ENCODE measurements around the gene TFCP2L1. TPM values are rescaled to one million over a fixed set of nuclear protein-coding genes. Genes with fewer than 3 reads are reported as not detected.

TFCP2L1 gene
- total and polyA plus RNA-seq, 4 donors = 0.06 to 1.5 (median 0.36) TPM

- no peak for DNase-seq (ENCODE audit: low spot score)
- peaks cover 0 to 4% (median 2%) of the 10 kb centered on the region in 4 donors for H3K4me1 ChIP-seq (ENCODE audit: control insufficient read depth in 4 of 4, insufficient read depth in 4 of 4, low read length in 3 of 4)
- 92% methylated on average over 6 of the region's 6 CpGs for WGBS
- no peaks in the 10 kb centered on the region for H3K9me3 ChIP-seq (ENCODE audit: control insufficient read depth in 4 of 4, low read length in 3 of 4)
- no peaks in the 10 kb centered on the region for H3K36me3 ChIP-seq (ENCODE audit: control insufficient read depth in 4 of 4, insufficient read depth in 3 of 4, low read depth in 1 of 4, low read length in 3 of 4)
- H3K4me3 ChIP-seq (ENCODE audit: low read depth in 1 of 3, low read length in 3 of 3) = no peak overlapping the region
- H3K27me3 ChIP-seq (ENCODE audit: control insufficient read depth in 4 of 4, insufficient read depth in 4 of 4, low read length in 3 of 4) = no peaks in the 10 kb centered on the region
- no peak for TF ChIP-seq CTCF (IDR thresholded peaks at IDR 0.05; ENCODE audit: low read depth, low read length, missing input control)
- no peak for TF ChIP-seq HNF4A (conservative IDR thresholded peaks at IDR 0.05)
- TF ChIP-seq TAF1 (conservative IDR thresholded peaks at IDR 0.05) = no peak
- no peak for TF ChIP-seq FOXA2 (IDR thresholded peaks at IDR 0.05)
- TF ChIP-seq MAX (IDR thresholded peaks at IDR 0.05) = no peak
- no peak for TF ChIP-seq NR2F2 (IDR thresholded peaks at IDR 0.05)
- TF ChIP-seq FOXA1 (IDR thresholded peaks at IDR 0.05) = no peak
- TF ChIP-seq RXRA (IDR thresholded peaks at IDR 0.05) = no peak
- TF ChIP-seq REST (IDR thresholded peaks at IDR 0.05) = no peak
- no peak for TF ChIP-seq YY1 (IDR thresholded peaks at IDR 0.05)
- TF ChIP-seq ATF3 (IDR thresholded peaks at IDR 0.05) = no peak
- no peak for TF ChIP-seq JUND (IDR thresholded peaks at IDR 0.05)
- TF ChIP-seq ZBTB33 (IDR thresholded peaks at IDR 0.05) = no peak
- TF ChIP-seq EGR1 (IDR thresholded peaks at IDR 0.05; ENCODE audit: low read depth in 2 of 2) = no peak
- no peak for TF ChIP-seq RAD21 (IDR thresholded peaks at IDR 0.05)
- no peak overlapping the region for H3K27ac ChIP-seq (ENCODE audit: low read depth in 1 of 2, low read length in 2 of 2)
- no peak overlapping the region for H3K9ac ChIP-seq (ENCODE audit: low read depth in 1 of 2, low read length in 2 of 2)
Measured at GRCh38 chr2:121329786-121330185, 44.8 kb upstream of the TFCP2L1 start.

- H3K9ac ChIP-seq (ENCODE audit: low read depth in 1 of 2, low read length in 2 of 2) = no peak overlapping the region
- no peak overlapping the region for H3K4me3 ChIP-seq (ENCODE audit: low read depth in 1 of 3, low read length in 3 of 3)
- TF ChIP-seq TAF1 (conservative IDR thresholded peaks at IDR 0.05) = no peak
- DNase-seq (ENCODE audit: low spot score) = no peak
- WGBS = 87% methylated on average over 8 of the region's 8 CpGs
- H3K36me3 ChIP-seq (ENCODE audit: control insufficient read depth in 4 of 4, insufficient read depth in 3 of 4, low read depth in 1 of 4, low read length in 3 of 4) = no peaks in the 10 kb centered on the region
- H3K27me3 ChIP-seq (ENCODE audit: control insufficient read depth in 4 of 4, insufficient read depth in 4 of 4, low read length in 3 of 4) = no peaks in the 10 kb centered on the region
- no peaks in the 10 kb centered on the region for H3K4me1 ChIP-seq (ENCODE audit: control insufficient read depth in 4 of 4, insufficient read depth in 4 of 4, low read length in 3 of 4)
- H3K9me3 ChIP-seq (ENCODE audit: control insufficient read depth in 4 of 4, low read length in 3 of 4) = no peaks in the 10 kb centered on the region
- no peak overlapping the region for H3K27ac ChIP-seq (ENCODE audit: low read depth in 1 of 2, low read length in 2 of 2)
Measured at GRCh38 chr2:121326628-121327027, 41.6 kb upstream of the TFCP2L1 start.

Measured in liver (tissue), 9 donors.